H9 (cell line): ENCODE results near the gene DPP10. TPM values are rescaled to one million over a fixed set of nuclear protein-coding genes. Genes with fewer than 3 reads are reported as not detected.

Experiments used
- DNase-seq: peaks from one replicate; pipeline ENCODE4 v3.0.0-alpha.2; 2017
- H2AFZ ChIP-seq: one replicate; pipeline ENCODE4 v1.6.1; 2013; ENCODE audit warnings: mild to moderate bottlenecking, low read length, control low read depth, moderate library complexity
- H2AK5ac ChIP-seq: 2 replicates; pipeline ENCODE4 v1.6.1; 2013; ENCODE audit warnings: low read length, control low read depth, mixed read lengths; ENCODE audit not compliant: insufficient read length
- H2BK120ac ChIP-seq: one replicate; pipeline ENCODE4 v1.6.1; 2013; ENCODE audit warnings: low read depth, mild to moderate bottlenecking, low read length, control low read depth, inconsistent platforms; ENCODE audit not compliant: poor library complexity, severe bottlenecking
- H2BK12ac ChIP-seq: 2 replicates; pipeline ENCODE4 v1.6.1; 2013; ENCODE audit warnings: low read length, control low read depth, mixed read lengths, low read depth; ENCODE audit not compliant: insufficient read length
- H2BK15ac ChIP-seq: 2 replicates; pipeline ENCODE4 v1.6.1; 2013; ENCODE audit warnings: low read depth, low read length, control low read depth
- H2BK20ac ChIP-seq: one replicate; pipeline ENCODE4 v1.6.1; 2013; ENCODE audit warnings: low read depth, mild to moderate bottlenecking, low read length, control low read depth, inconsistent platforms; ENCODE audit not compliant: poor library complexity, severe bottlenecking
- H2BK5ac ChIP-seq: 2 replicates; pipeline ENCODE4 v1.6.1; 2013; ENCODE audit warnings: low read length, control low read depth, mixed read lengths; ENCODE audit not compliant: insufficient read length
- H3K14ac ChIP-seq: 2 replicates; pipeline ENCODE4 v1.6.1; 2013; ENCODE audit warnings: low read length, control low read depth; ENCODE audit not compliant: insufficient read depth
- H3K18ac ChIP-seq: 2 replicates; pipeline ENCODE4 v1.6.1; 2013; ENCODE audit warnings: low read depth, mild to moderate bottlenecking, mixed read lengths, low read length, control low read depth; ENCODE audit not compliant: insufficient read length
- H3K23ac ChIP-seq: 2 replicates; pipeline ENCODE4 v1.6.1; 2013; ENCODE audit warnings: low read length, control low read depth, mixed read lengths, low read depth; ENCODE audit not compliant: insufficient read length
- H3K23me2 ChIP-seq: 2 replicates; pipeline ENCODE4 v1.6.1; 2013; ENCODE audit warnings: low read depth, mild to moderate bottlenecking, mixed read lengths, low read length, control low read depth; ENCODE audit not compliant: insufficient read length, poor library complexity, severe bottlenecking
- H3K27ac ChIP-seq: 2 replicates; pipeline ENCODE4 v1.5.1; 2013; ENCODE audit warnings: low read length, control low read depth, mixed read lengths, low read depth; ENCODE audit not compliant: insufficient read length
- H3K27me3 ChIP-seq: 2 replicates; pipeline ENCODE4 v1.6.1; 2013; ENCODE audit warnings: low read length, control low read depth, inconsistent platforms; ENCODE audit not compliant: insufficient read depth
- H3K4ac ChIP-seq: 2 replicates; pipeline ENCODE4 v1.6.1; 2013; ENCODE audit warnings: low read depth, mild to moderate bottlenecking, control low read depth, inconsistent platforms, low read length, moderate library complexity
- H3K4me1 ChIP-seq: 2 replicates; pipeline ENCODE4 v1.6.1; 2013; ENCODE audit warnings: low read length, control low read depth, inconsistent platforms; ENCODE audit not compliant: insufficient read depth
- H3K4me2 ChIP-seq: 2 replicates; pipeline ENCODE4 v1.6.1; 2013; ENCODE audit warnings: low read length, control low read depth, mixed read lengths; ENCODE audit not compliant: insufficient read length, insufficient read depth
- H3K56ac ChIP-seq: 2 replicates; pipeline ENCODE4 v1.6.1; 2013; ENCODE audit warnings: low read depth, mild to moderate bottlenecking, mixed read lengths, low read length, control low read depth; ENCODE audit not compliant: insufficient read length
- H3K79me1 ChIP-seq: 2 replicates; pipeline ENCODE4 v1.6.1; 2013; ENCODE audit warnings: low read depth, mild to moderate bottlenecking, moderate library complexity, low read length, control low read depth, inconsistent platforms; ENCODE audit not compliant: insufficient read depth, poor library complexity, severe bottlenecking
- H3K79me2 ChIP-seq: 2 replicates; pipeline ENCODE4 v1.6.1; 2013; ENCODE audit warnings: low read length, control low read depth, inconsistent platforms; ENCODE audit not compliant: insufficient read depth
- H3K9ac ChIP-seq: 2 replicates; pipeline ENCODE4 v1.6.1; 2013; ENCODE audit warnings: low read length, control low read depth, mixed read lengths; ENCODE audit not compliant: insufficient read length; ENCODE audit errors: extremely low read depth
- H3K9me3 ChIP-seq: one replicate; pipeline ENCODE4 v1.6.1; 2013; ENCODE audit warnings: low read depth, low read length, inconsistent platforms; ENCODE audit not compliant: control insufficient read depth
- H3T11ph ChIP-seq: one replicate; pipeline ENCODE4 v1.6.1; 2013; ENCODE audit warnings: mild to moderate bottlenecking, low read length, control low read depth, inconsistent platforms
- H4K20me1 ChIP-seq: one replicate; pipeline ENCODE4 v1.6.1; 2013; ENCODE audit not compliant: control insufficient read depth, insufficient read length, insufficient read depth
- H4K5ac ChIP-seq: 2 replicates; pipeline ENCODE4 v1.6.1; 2013; ENCODE audit warnings: low read depth, mild to moderate bottlenecking, mixed read lengths, low read length, control low read depth; ENCODE audit not compliant: insufficient read length
- H4K8ac ChIP-seq: replicated peaks from 2 replicates; pipeline ENCODE4 v1.6.1; 2013; ENCODE audit warnings: low read length, control low read depth, mixed read lengths, low read depth; ENCODE audit not compliant: insufficient read length
- H4K91ac ChIP-seq: 2 replicates; pipeline ENCODE4 v1.6.1; 2013; ENCODE audit warnings: low read depth, mild to moderate bottlenecking, moderate library complexity, mixed read lengths, low read length, control low read depth; ENCODE audit not compliant: insufficient read length
- H3K27ac Mint-ChIP-seq, 3 experiments: 2 replicates in 2 of 3; 3 replicates in 1 of 3; pipeline ENCODE4 v1.8.0; 2020 to 2021; ENCODE audit warnings: mixed read lengths in 3 of 3, mild to moderate bottlenecking in 1 of 3, moderate library complexity in 1 of 3
- H3K27me3 Mint-ChIP-seq: 2 replicates; pipeline ENCODE4 v1.8.0; 2021; ENCODE audit warnings: low read depth, mild to moderate bottlenecking, moderate library complexity, mixed read lengths
- H3K36me3 Mint-ChIP-seq, 3 experiments: 2 replicates in 2 of 3; 3 replicates in 1 of 3; pipeline ENCODE4 v1.8.0; 2020 to 2021; ENCODE audit warnings: low read depth in 3 of 3, mixed read lengths in 3 of 3; ENCODE audit not compliant: insufficient read depth in 1 of 3
- H3K4me1 Mint-ChIP-seq, 2 experiments: 2 replicates each; pipeline ENCODE4 v1.8.0; 2020; ENCODE audit warnings: mixed read lengths in 2 of 2
- H3K4me3 Mint-ChIP-seq, 2 experiments: 2 replicates in 1 of 2; 3 replicates in 1 of 2; pipeline ENCODE4 v1.8.0; 2020 to 2021; ENCODE audit warnings: mild to moderate bottlenecking in 2 of 2, mixed read lengths in 2 of 2, moderate library complexity in 1 of 2
- H3K9me3 Mint-ChIP-seq, 2 experiments: 2 replicates in 1 of 2; 3 replicates in 1 of 2; pipeline ENCODE4 v1.8.0; 2020; ENCODE audit warnings: mild to moderate bottlenecking in 2 of 2, mixed read lengths in 2 of 2, moderate library complexity in 1 of 2
- WGBS: extraction: QIAGEN DNeasy Blood & Tissue Kit; methylation state at CpG from one replicate; pipeline ENCODE4 v1.1.7; 2013; ENCODE audit warnings: missing lambda C conversion rate, low lambda C conversion rate, mixed read lengths; ENCODE audit not compliant: insufficient read length; ENCODE audit errors: extremely low coverage; 5-methylcytosine and 5-hydroxymethylcytosine counted together
- total RNA-seq: library from RNA; stranded (reverse); gene quantifications from 2 replicates; pipeline ENCODE4 v1.2.1, GENCODE V29; 2021
- TF ChIP-seq, protein P1 (sequence below): fragments of 200-600 bp; sonication (generic); conservative IDR thresholded peaks from 3 replicates; pipeline ENCODE4 v1.8.0; 2021; ENCODE audit warnings: antibody characterized with exemption, mild to moderate bottlenecking

The DPP10 gene
- total RNA-seq, 1 experiment from 2014 or later = 11.3 TPM

DNA sequence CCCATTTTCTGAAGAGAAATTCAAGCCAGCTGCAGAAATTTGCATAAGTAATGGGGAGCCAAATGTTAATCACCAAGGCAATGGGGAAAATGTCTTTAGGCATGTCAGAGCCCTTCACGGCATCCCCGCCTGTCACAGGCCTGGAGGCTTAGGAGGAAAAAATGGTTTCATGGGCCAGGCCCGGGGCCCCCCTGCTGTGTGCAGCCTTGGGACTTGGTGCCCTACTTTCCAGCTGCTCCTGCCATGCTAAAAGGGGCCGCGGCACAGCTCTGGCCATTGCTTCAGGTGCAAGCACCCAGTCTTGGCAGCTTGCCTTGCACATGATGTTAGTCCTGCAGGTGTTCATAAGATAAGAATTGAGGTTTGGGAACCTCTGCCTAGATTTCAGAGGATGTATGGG lies 1235.7 kb downstream of the DPP10 start:
- Histone ChIP-seq H2BK20ac (no peak overlapping the region), H2AK5ac (no peak overlapping the region), H4K91ac (no peak overlapping the region), H3K27me3 (no peaks in the 10 kb centered on the region), H3K9ac (no peak overlapping the region), H2BK15ac (no peak overlapping the region), H2BK12ac (no peak overlapping the region), H3K27ac (no peak overlapping the region), H3T11ph (no peak overlapping the region), H3K4me1 (no peaks in the 10 kb centered on the region), H3K18ac (no peak overlapping the region), H3K23me2 (no peaks in the 10 kb centered on the region), H2BK5ac (no peak overlapping the region), H3K4me2 (no peak overlapping the region), H3K4ac (no peak overlapping the region), H2BK120ac (no peak overlapping the region), H4K5ac (no peak overlapping the region), H4K20me1 (no peaks in the 10 kb centered on the region), H3K9me3 (peaks cover 13% of the 10 kb centered on the region), H3K23ac (no peak overlapping the region), H3K79me1 (no peaks in the 10 kb centered on the region), H2AFZ (no peak overlapping the region), H4K8ac (no peak overlapping the region), H3K14ac (no peak overlapping the region), H3K56ac (no peak overlapping the region), H3K79me2 (no peaks in the 10 kb centered on the region)
- TF ChIP-seq, protein P1, sequence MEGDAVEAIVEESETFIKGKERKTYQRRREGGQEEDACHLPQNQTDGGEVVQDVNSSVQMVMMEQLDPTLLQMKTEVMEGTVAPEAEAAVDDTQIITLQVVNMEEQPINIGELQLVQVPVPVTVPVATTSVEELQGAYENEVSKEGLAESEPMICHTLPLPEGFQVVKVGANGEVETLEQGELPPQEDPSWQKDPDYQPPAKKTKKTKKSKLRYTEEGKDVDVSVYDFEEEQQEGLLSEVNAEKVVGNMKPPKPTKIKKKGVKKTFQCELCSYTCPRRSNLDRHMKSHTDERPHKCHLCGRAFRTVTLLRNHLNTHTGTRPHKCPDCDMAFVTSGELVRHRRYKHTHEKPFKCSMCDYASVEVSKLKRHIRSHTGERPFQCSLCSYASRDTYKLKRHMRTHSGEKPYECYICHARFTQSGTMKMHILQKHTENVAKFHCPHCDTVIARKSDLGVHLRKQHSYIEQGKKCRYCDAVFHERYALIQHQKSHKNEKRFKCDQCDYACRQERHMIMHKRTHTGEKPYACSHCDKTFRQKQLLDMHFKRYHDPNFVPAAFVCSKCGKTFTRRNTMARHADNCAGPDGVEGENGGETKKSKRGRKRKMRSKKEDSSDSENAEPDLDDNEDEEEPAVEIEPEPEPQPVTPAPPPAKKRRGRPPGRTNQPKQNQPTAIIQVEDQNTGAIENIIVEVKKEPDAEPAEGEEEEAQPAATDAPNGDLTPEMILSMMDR = no peak
- Mint-ChIP-seq H3K4me3 (no peak overlapping the region), H3K27me3 (no peaks in the 10 kb centered on the region), H3K27ac (no peak overlapping the region), H3K36me3 (peaks cover 4 to 33% (median 22%) of the 10 kb centered on the region in 3 experiments), H3K4me1 (no peaks in the 10 kb centered on the region), H3K9me3 (peaks cover 32 to 34% of the 10 kb centered on the region in 2 experiments)
- WGBS = no CpG with 5 or more reads among the region's 5 CpGs
- no peak for DNase-seq
